H9 (cell line): ENCODE results near the gene PER2. TPM values are rescaled to one million over a fixed set of nuclear protein-coding genes. Genes with fewer than 3 reads are reported as not detected.
A peak's percentile ranks its signal among the peaks of the same experiment; 100 is the strongest.

Experiments used
- DNase-seq: peaks from one replicate; pipeline ENCODE4 v3.0.0-alpha.2; 2017
- H2AFZ ChIP-seq: one replicate; pipeline ENCODE4 v1.6.1; 2013; ENCODE audit warnings: mild to moderate bottlenecking, low read length, control low read depth, moderate library complexity
- H2AK5ac ChIP-seq: 2 replicates; pipeline ENCODE4 v1.6.1; 2013; ENCODE audit warnings: low read length, control low read depth, mixed read lengths; ENCODE audit not compliant: insufficient read length
- H2BK120ac ChIP-seq: one replicate; pipeline ENCODE4 v1.6.1; 2013; ENCODE audit warnings: low read depth, mild to moderate bottlenecking, low read length, control low read depth, inconsistent platforms; ENCODE audit not compliant: poor library complexity, severe bottlenecking
- H2BK12ac ChIP-seq: 2 replicates; pipeline ENCODE4 v1.6.1; 2013; ENCODE audit warnings: low read length, control low read depth, mixed read lengths, low read depth; ENCODE audit not compliant: insufficient read length
- H2BK15ac ChIP-seq: 2 replicates; pipeline ENCODE4 v1.6.1; 2013; ENCODE audit warnings: low read depth, low read length, control low read depth
- H2BK20ac ChIP-seq: one replicate; pipeline ENCODE4 v1.6.1; 2013; ENCODE audit warnings: low read depth, mild to moderate bottlenecking, low read length, control low read depth, inconsistent platforms; ENCODE audit not compliant: poor library complexity, severe bottlenecking
- H2BK5ac ChIP-seq: 2 replicates; pipeline ENCODE4 v1.6.1; 2013; ENCODE audit warnings: low read length, control low read depth, mixed read lengths; ENCODE audit not compliant: insufficient read length
- H3K14ac ChIP-seq: 2 replicates; pipeline ENCODE4 v1.6.1; 2013; ENCODE audit warnings: low read length, control low read depth; ENCODE audit not compliant: insufficient read depth
- H3K18ac ChIP-seq: 2 replicates; pipeline ENCODE4 v1.6.1; 2013; ENCODE audit warnings: low read depth, mild to moderate bottlenecking, mixed read lengths, low read length, control low read depth; ENCODE audit not compliant: insufficient read length
- H3K23ac ChIP-seq: 2 replicates; pipeline ENCODE4 v1.6.1; 2013; ENCODE audit warnings: low read length, control low read depth, mixed read lengths, low read depth; ENCODE audit not compliant: insufficient read length
- H3K23me2 ChIP-seq: 2 replicates; pipeline ENCODE4 v1.6.1; 2013; ENCODE audit warnings: low read depth, mild to moderate bottlenecking, mixed read lengths, low read length, control low read depth; ENCODE audit not compliant: insufficient read length, poor library complexity, severe bottlenecking
- H3K27ac ChIP-seq: 2 replicates; pipeline ENCODE4 v1.5.1; 2013; ENCODE audit warnings: low read length, control low read depth, mixed read lengths, low read depth; ENCODE audit not compliant: insufficient read length
- H3K27me3 ChIP-seq: 2 replicates; pipeline ENCODE4 v1.6.1; 2013; ENCODE audit warnings: low read length, control low read depth, inconsistent platforms; ENCODE audit not compliant: insufficient read depth
- H3K4ac ChIP-seq: 2 replicates; pipeline ENCODE4 v1.6.1; 2013; ENCODE audit warnings: low read depth, mild to moderate bottlenecking, control low read depth, inconsistent platforms, low read length, moderate library complexity
- H3K4me1 ChIP-seq: 2 replicates; pipeline ENCODE4 v1.6.1; 2013; ENCODE audit warnings: low read length, control low read depth, inconsistent platforms; ENCODE audit not compliant: insufficient read depth
- H3K4me2 ChIP-seq: 2 replicates; pipeline ENCODE4 v1.6.1; 2013; ENCODE audit warnings: low read length, control low read depth, mixed read lengths; ENCODE audit not compliant: insufficient read length, insufficient read depth
- H3K56ac ChIP-seq: 2 replicates; pipeline ENCODE4 v1.6.1; 2013; ENCODE audit warnings: low read depth, mild to moderate bottlenecking, mixed read lengths, low read length, control low read depth; ENCODE audit not compliant: insufficient read length
- H3K79me1 ChIP-seq: 2 replicates; pipeline ENCODE4 v1.6.1; 2013; ENCODE audit warnings: low read depth, mild to moderate bottlenecking, moderate library complexity, low read length, control low read depth, inconsistent platforms; ENCODE audit not compliant: insufficient read depth, poor library complexity, severe bottlenecking
- H3K79me2 ChIP-seq: 2 replicates; pipeline ENCODE4 v1.6.1; 2013; ENCODE audit warnings: low read length, control low read depth, inconsistent platforms; ENCODE audit not compliant: insufficient read depth
- H3K9ac ChIP-seq: 2 replicates; pipeline ENCODE4 v1.6.1; 2013; ENCODE audit warnings: low read length, control low read depth, mixed read lengths; ENCODE audit not compliant: insufficient read length; ENCODE audit errors: extremely low read depth
- H3K9me3 ChIP-seq: one replicate; pipeline ENCODE4 v1.6.1; 2013; ENCODE audit warnings: low read depth, low read length, inconsistent platforms; ENCODE audit not compliant: control insufficient read depth
- H3T11ph ChIP-seq: one replicate; pipeline ENCODE4 v1.6.1; 2013; ENCODE audit warnings: mild to moderate bottlenecking, low read length, control low read depth, inconsistent platforms
- H4K20me1 ChIP-seq: one replicate; pipeline ENCODE4 v1.6.1; 2013; ENCODE audit not compliant: control insufficient read depth, insufficient read length, insufficient read depth
- H4K5ac ChIP-seq: 2 replicates; pipeline ENCODE4 v1.6.1; 2013; ENCODE audit warnings: low read depth, mild to moderate bottlenecking, mixed read lengths, low read length, control low read depth; ENCODE audit not compliant: insufficient read length
- H4K8ac ChIP-seq: replicated peaks from 2 replicates; pipeline ENCODE4 v1.6.1; 2013; ENCODE audit warnings: low read length, control low read depth, mixed read lengths, low read depth; ENCODE audit not compliant: insufficient read length
- H4K91ac ChIP-seq: 2 replicates; pipeline ENCODE4 v1.6.1; 2013; ENCODE audit warnings: low read depth, mild to moderate bottlenecking, moderate library complexity, mixed read lengths, low read length, control low read depth; ENCODE audit not compliant: insufficient read length
- H3K27ac Mint-ChIP-seq, 3 experiments: 2 replicates in 2 of 3; 3 replicates in 1 of 3; pipeline ENCODE4 v1.8.0; 2020 to 2021; ENCODE audit warnings: mixed read lengths in 3 of 3, mild to moderate bottlenecking in 1 of 3, moderate library complexity in 1 of 3
- H3K27me3 Mint-ChIP-seq: 2 replicates; pipeline ENCODE4 v1.8.0; 2021; ENCODE audit warnings: low read depth, mild to moderate bottlenecking, moderate library complexity, mixed read lengths
- H3K36me3 Mint-ChIP-seq, 3 experiments: 2 replicates in 2 of 3; 3 replicates in 1 of 3; pipeline ENCODE4 v1.8.0; 2020 to 2021; ENCODE audit warnings: low read depth in 3 of 3, mixed read lengths in 3 of 3; ENCODE audit not compliant: insufficient read depth in 1 of 3
- H3K4me1 Mint-ChIP-seq, 2 experiments: 2 replicates each; pipeline ENCODE4 v1.8.0; 2020; ENCODE audit warnings: mixed read lengths in 2 of 2
- H3K4me3 Mint-ChIP-seq, 2 experiments: 2 replicates in 1 of 2; 3 replicates in 1 of 2; pipeline ENCODE4 v1.8.0; 2020 to 2021; ENCODE audit warnings: mild to moderate bottlenecking in 2 of 2, mixed read lengths in 2 of 2, moderate library complexity in 1 of 2
- H3K9me3 Mint-ChIP-seq, 2 experiments: 2 replicates in 1 of 2; 3 replicates in 1 of 2; pipeline ENCODE4 v1.8.0; 2020; ENCODE audit warnings: mild to moderate bottlenecking in 2 of 2, mixed read lengths in 2 of 2, moderate library complexity in 1 of 2
- CTCF ChIP-seq: fragments of 200-600 bp; sonication (generic); conservative IDR thresholded peaks from 3 replicates; pipeline ENCODE4 v1.8.0; 2021; ENCODE audit warnings: antibody characterized with exemption, mild to moderate bottlenecking
- WGBS: extraction: QIAGEN DNeasy Blood & Tissue Kit; methylation state at CpG from one replicate; pipeline ENCODE4 v1.1.7; 2013; ENCODE audit warnings: missing lambda C conversion rate, low lambda C conversion rate, mixed read lengths; ENCODE audit not compliant: insufficient read length; ENCODE audit errors: extremely low coverage; 5-methylcytosine and 5-hydroxymethylcytosine counted together
- total RNA-seq: library from RNA; stranded (reverse); gene quantifications from 2 replicates; pipeline ENCODE4 v1.2.1, GENCODE V29; 2021

PER2 gene
- total RNA-seq, 1 experiment from 2014 or later: 12.9 TPM

GRCh38 chr2:238263204-238264071 is 25.0 kb downstream of the PER2 start:
- H3K79me1 ChIP-seq: no peaks in the 10 kb centered on the region
- H2BK15ac ChIP-seq: no peak overlapping the region
- no peaks in the 10 kb centered on the region for H3K4me1 ChIP-seq
- no peak overlapping the region for H3K23ac ChIP-seq
- H3K36me3 Mint-ChIP-seq: peaks cover 0 to 24% (median 14%) of the 10 kb centered on the region in 3 experiments; a peak in 5 of 7 replicates
- H3K27me3 Mint-ChIP-seq: no peaks in the 10 kb centered on the region
- peak; percentile 94 for DNase-seq
- no peak overlapping the region for H4K91ac ChIP-seq
- peak overlapping the region; percentile 68 to 95 (median 72); a peak in 6 of 7 replicates for H3K27ac Mint-ChIP-seq
- no peak overlapping the region for H3K4me2 ChIP-seq
- no peaks in the 10 kb centered on the region for H3K23me2 ChIP-seq
- no peak overlapping the region for H3K27ac ChIP-seq
- no peak overlapping the region for H2BK12ac ChIP-seq
- no peak overlapping the region for H3K56ac ChIP-seq
- no peak overlapping the region for H3T11ph ChIP-seq
- H3K4ac ChIP-seq: no peak overlapping the region
- no peaks in the 10 kb centered on the region for H3K27me3 ChIP-seq
- no peak overlapping the region for H3K18ac ChIP-seq
- peaks cover 3 to 8% of the 10 kb centered on the region in 2 experiments for H3K4me1 Mint-ChIP-seq
- H2BK5ac ChIP-seq: no peak overlapping the region
- H4K8ac ChIP-seq: no peak overlapping the region
- no peak overlapping the region for H2BK20ac ChIP-seq
- WGBS: no CpG with 5 or more reads among the region's 13 CpGs
- H3K9ac ChIP-seq: no peak overlapping the region
- no peaks in the 10 kb centered on the region for H3K79me2 ChIP-seq
- H3K14ac ChIP-seq: no peak overlapping the region
- no peak overlapping the region for H4K5ac ChIP-seq
- no peak overlapping the region for H2AK5ac ChIP-seq
- no peak overlapping the region for H2BK120ac ChIP-seq
- no peaks in the 10 kb centered on the region for H3K9me3 ChIP-seq
- no peaks in the 10 kb centered on the region for H3K9me3 Mint-ChIP-seq
- H3K4me3 Mint-ChIP-seq: no peak overlapping the region; a peak in 1 of 5 replicates
- TF ChIP-seq CTCF: peak; percentile 87
- H4K20me1 ChIP-seq: no peaks in the 10 kb centered on the region
- H2AFZ ChIP-seq: no peak overlapping the region
